Endothelial cell of umbilical vein (primary cell): ENCODE results near the gene VGLL4. TPM values are rescaled to one million over a fixed set of nuclear protein-coding genes. Genes with fewer than 3 reads are reported as not detected.

Experiments used
- BruUV-seq: library from RNA; stranded (reverse); fragments of 400-500 nt; replicated peaks from 2 replicates; lab custom pipeline; 2021; lab: Mats Ljungman, UMichigan
- CTCF ChIA-PET: fragments of 300-600, 350-600 bp; sonication (Branson Sonifier 250); formaldehyde crosslinking; loops from one replicate; lab custom pipeline; 2021; ENCODE audit warnings: antibody characterized with exemption, inconsistent platforms; lab: Charles Lee
- POLR2A ChIA-PET: fragments of 300-600, 350-600 bp; sonication (Branson Sonifier 250); formaldehyde crosslinking; loops from one replicate; lab custom pipeline; 2021; ENCODE audit warnings: antibody characterized with exemption, inconsistent platforms; lab: Charles Lee
- DNase-seq: peaks from one replicate; pipeline ENCODE4 v3.0.0-alpha.2; 2011; ENCODE audit warnings: low read depth, low spot score
- FAIRE-seq: peaks from 2 replicates; lab custom pipeline; 2011; peaks lifted over from hg19 to GRCh38; lab: Jason Lieb, UNC
- H2AFZ ChIP-seq: 2 replicates; pipeline ENCODE4 v1.6.0; 2012; ENCODE audit warnings: low read depth, low read length, control low read depth, inconsistent platforms
- H3K27ac ChIP-seq: 2 replicates; pipeline ENCODE4 v1.5.1; 2011; ENCODE audit warnings: low read depth, mild to moderate bottlenecking, control low read depth, low read length, moderate library complexity; ENCODE audit not compliant: insufficient read depth
- H3K27me3 ChIP-seq, 2 experiments: 2 replicates each; pipeline versions ENCODE4 v1.6.0 to v1.6.1; 2011; ENCODE audit warnings: low read length in 2 of 2, mixed read lengths in 1 of 2; ENCODE audit not compliant: control insufficient read depth in 2 of 2, insufficient read depth in 2 of 2
- H3K36me3 ChIP-seq, 2 experiments: 2 replicates in 1 of 2; 3 replicates in 1 of 2; pipeline ENCODE4 v1.5.1; 2011; ENCODE audit warnings: low read length in 2 of 2, mild to moderate bottlenecking in 1 of 2, moderate library complexity in 1 of 2; ENCODE audit not compliant: control insufficient read depth in 2 of 2, insufficient read depth in 2 of 2; ENCODE audit errors: extremely low read depth in 1 of 2
- H3K4me1 ChIP-seq: 3 replicates; pipeline ENCODE4 v1.5.1; 2011; ENCODE audit warnings: mild to moderate bottlenecking, low read length; ENCODE audit not compliant: control insufficient read depth, insufficient read depth; ENCODE audit errors: extremely low read depth
- H3K4me2 ChIP-seq: 2 replicates; pipeline ENCODE4 v1.6.1; 2011; ENCODE audit warnings: low read length, control low read depth, mixed read lengths; ENCODE audit not compliant: insufficient read depth
- H3K4me3 ChIP-seq, 3 experiments: fragments of 200-600 bp in 1 of 3; sonication (generic), shearing (Covaris generic) in 1 of 3; replicated peaks in 1 of 3; 2 replicates each; pipeline ENCODE4 v1.5.1; 2011 to 2016; ENCODE audit warnings: control low read depth in 3 of 3, low read length in 3 of 3, mild to moderate bottlenecking in 2 of 3, inconsistent platforms in 1 of 3, low read depth in 1 of 3, moderate library complexity in 1 of 3; ENCODE audit not compliant: insufficient read depth in 1 of 3
- H3K79me2 ChIP-seq: 2 replicates; pipeline ENCODE4 v1.6.0; 2012; ENCODE audit warnings: low read length, inconsistent platforms; ENCODE audit not compliant: control insufficient read depth, insufficient read depth
- H3K9ac ChIP-seq: replicated peaks from 2 replicates; pipeline ENCODE3; 2011; ENCODE audit warnings: low read length, control low read depth; ENCODE audit not compliant: insufficient read depth; ENCODE audit errors: extremely low read depth
- H3K9me1 ChIP-seq: replicated peaks from 3 replicates; pipeline ENCODE4 v1.6.0; 2011; ENCODE audit warnings: mild to moderate bottlenecking, low read length; ENCODE audit not compliant: control insufficient read depth, insufficient read depth; ENCODE audit errors: extremely low read depth
- H3K9me3 ChIP-seq: replicated peaks from 2 replicates; pipeline ENCODE4 v1.5.1; 2012; ENCODE audit warnings: low read length, inconsistent platforms; ENCODE audit not compliant: control insufficient read depth, insufficient read depth
- H4K20me1 ChIP-seq: replicated peaks from 2 replicates; pipeline ENCODE3; 2011; ENCODE audit warnings: mild to moderate bottlenecking, low read length; ENCODE audit not compliant: control insufficient read depth, insufficient read depth; ENCODE audit errors: extremely low read depth
- CTCF ChIP-seq, 2 donors: IDR thresholded peaks; 1 replicate in 1 of 2; 2 replicates in 1 of 2; pipeline ENCODE4 v1.5.1; 2011; ENCODE audit warnings: low read length in 2 of 2, mild to moderate bottlenecking in 2 of 2, moderate library complexity in 2 of 2, control low read depth in 1 of 2, inconsistent platforms in 1 of 2, low read depth in 1 of 2; ENCODE audit not compliant: insufficient read depth in 1 of 2; ENCODE audit errors: extremely low read depth in 1 of 2
- EZH2 ChIP-seq: IDR thresholded peaks from 2 replicates; pipeline ENCODE4 v1.6.1; 2012; ENCODE audit warnings: borderline replicate concordance, low read depth, mild to moderate bottlenecking, moderate library complexity, low read length, inconsistent platforms; ENCODE audit not compliant: severe bottlenecking
- FOS ChIP-seq: IDR thresholded peaks from 2 replicates; pipeline ENCODE4 v1.6.1; 2011; ENCODE audit warnings: mild to moderate bottlenecking, low read length, moderate library complexity, borderline replicate concordance; ENCODE audit not compliant: insufficient read depth
- GATA2 ChIP-seq: IDR thresholded peaks from 2 replicates; pipeline ENCODE4 v1.7.0; 2011; ENCODE audit warnings: low read depth, mild to moderate bottlenecking, moderate library complexity, mixed read lengths, low read length; ENCODE audit not compliant: insufficient read length, insufficient read depth
- JUN ChIP-seq: IDR thresholded peaks from 2 replicates; pipeline ENCODE4 v1.6.1; 2011; ENCODE audit warnings: borderline replicate concordance, low read depth; ENCODE audit not compliant: insufficient read length, insufficient read depth
- MAX ChIP-seq: IDR thresholded peaks from 2 replicates; pipeline ENCODE4 v1.6.1; 2011; ENCODE audit not compliant: insufficient read depth, insufficient read length
- MYC ChIP-seq: IDR thresholded peaks from one replicate; pipeline ENCODE4 v1.6.1; 2011; ENCODE audit warnings: mild to moderate bottlenecking, low read depth, low read length
- POLR2A ChIP-seq: IDR thresholded peaks from 2 replicates; pipeline ENCODE4 v1.6.1; 2012; ENCODE audit warnings: low read depth, mild to moderate bottlenecking, control low read depth, low read length
- POLR2AphosphoS5 ChIP-seq: IDR thresholded peaks from 2 replicates; pipeline ENCODE4 v1.6.1; 2012; ENCODE audit warnings: low read depth, mild to moderate bottlenecking, control low read depth, low read length, moderate library complexity; ENCODE audit not compliant: insufficient read depth
- dilution Hi-C: fragments of 300-500 bp; cut with MboI; formaldehyde crosslinking; loops from one replicate; pipeline ENCODE4 v1.15.0; 2019; ENCODE audit warnings: low sequenced_read_pairs; ENCODE audit not compliant: extremely low pct_ligation_motif_present
- intact Hi-C: fragments of 100-400 bp; cut with micrococcal nuclease; formaldehyde crosslinking; loops from one replicate; pipeline ENCODE4 v1.10.0; 2022
- polyA plus RNA-seq, 4 experiments: library from polyadenylated mRNA; depleted of rRNA in 3 of 4; stranded (reverse) in 3 of 4; unstranded in 1 of 4; fragments of >200 nt; gene quantifications; 2 replicates each; pipeline versions ENCODE4 v1.2.1 to v1.2.3, GENCODE V29; 2011 to 2012; ENCODE audit warnings: missing spikeins in 1 of 4
- total RNA-seq: library from RNA; stranded (reverse); gene quantifications from 2 replicates; pipeline ENCODE4 v1.2.3, GENCODE V29; 2021

VGLL4 gene
- total and polyA plus RNA-seq, 2 donors (not counting 3 experiments of a cell fraction or from before 2014, with no cell fraction given), result 67.0 to 78.9 TPM

GRCh38 chr3:11566478-11566877, 77.2 kb downstream of the VGLL4 start:
- no peaks in the 10 kb centered on the region for H4K20me1 ChIP-seq
- H3K9me3 ChIP-seq, result no peaks in the 10 kb centered on the region
- no peaks in the 10 kb centered on the region for H3K27me3 ChIP-seq
- ChIA-PET POLR2A (no interaction called here), CTCF (interaction anchor here (2.1 to 4.4 kb wide), 2 partner anchors 32 to 187 kb away, joined by 4 to 21 read pairs; no protein-coding TSS in a partner anchor)
- H3K79me2 ChIP-seq, result peaks cover 81% of the 10 kb centered on the region
- FAIRE-seq (no peak), DNase-seq (no peak)
- peaks cover 50% of the 10 kb centered on the region for H3K4me1 ChIP-seq
- H3K27ac ChIP-seq, result no peak overlapping the region
- H3K36me3 ChIP-seq, result peaks cover 14 to 27% of the 10 kb centered on the region in 2 experiments
- dilution Hi-C loops, result no loop called here
- intact Hi-C loops, result loop anchor here (5.0 to 10.0 kb wide), 3 partner anchors 151 to 362 kb away; no protein-coding TSS in a partner anchor
- H3K4me3 ChIP-seq, result no peak overlapping the region
- no TSS peak for BruUV-seq
- H3K9ac ChIP-seq, result no peak overlapping the region
- H3K4me2 ChIP-seq, result no peak overlapping the region
- H3K9me1 ChIP-seq, result no peaks in the 10 kb centered on the region
- no peak overlapping the region for H2AFZ ChIP-seq
- no peak for TF ChIP-seq EZH2
- no peak for TF ChIP-seq GATA2
- TF ChIP-seq POLR2A, result no peak
- no peak for TF ChIP-seq CTCF (IDR thresholded peaks at IDR 0.05; ENCODE audit: extremely low read depth in 1 of 2, insufficient read depth in 1 of 2, low read depth in 1 of 2, low read length in 2 of 2)
- no peak for TF ChIP-seq POLR2AphosphoS5
- no peak for TF ChIP-seq MAX
- no peak for TF ChIP-seq JUN
- no peak for TF ChIP-seq FOS
- TF ChIP-seq MYC, result no peak
